ENCODE results near the gene CYB561.

The CYB561 gene

DNA sequence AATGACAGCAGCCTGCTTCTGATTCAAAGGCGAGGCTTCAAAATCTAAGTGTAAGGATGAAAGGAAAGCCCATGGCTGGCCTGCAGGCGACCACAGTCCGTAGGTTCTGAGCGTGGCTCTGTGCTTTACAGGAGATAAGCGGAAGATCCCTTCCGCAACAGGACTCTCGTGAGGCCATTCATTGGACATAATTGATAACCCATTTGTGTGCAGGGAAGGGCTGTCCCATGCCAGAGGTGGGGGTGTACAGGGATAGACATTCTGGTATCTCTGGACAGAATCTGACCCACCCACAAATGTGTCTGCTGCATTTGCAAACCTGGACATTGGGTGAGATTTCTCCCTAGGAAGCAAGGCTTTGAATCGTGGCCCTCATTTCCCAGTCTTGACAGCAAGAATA is 4.0 kb downstream of the CYB561 start:
- Histone ChIP-seq H3K4me2 (ENCODE audit: low read depth, low read length) (no peak overlapping the region), H3K4me3 (ENCODE audit: low read length) (no peak overlapping the region), H3K9ac (ENCODE audit: low read length) (no peak overlapping the region), H3K9me2 (replicated peaks; ENCODE audit: insufficient read depth, low read length) (no peaks in the 10 kb centered on the region), H3K36me3 (replicated peaks; ENCODE audit: insufficient read depth, low read length) (no peaks in the 10 kb centered on the region), H4K20me1 (ENCODE audit: insufficient read depth, low read length) (no peaks in the 10 kb centered on the region), H3K79me2 (ENCODE audit: low read length) (no peaks in the 10 kb centered on the region), H2AFZ (ENCODE audit: low read length) (no peak overlapping the region), H3K4me1 (ENCODE audit: low read length) (peaks cover 8% of the 10 kb centered on the region; the same call in 1 of the 2 replicates), H3K27ac (ENCODE audit: low read length) (no peak overlapping the region), H3K9me3 (replicated peaks; ENCODE audit: insufficient read depth, low read length) (no peaks in the 10 kb centered on the region), H3K27me3 (replicated peaks; ENCODE audit: insufficient read depth, low read length) (no peaks in the 10 kb centered on the region), H3F3A (ENCODE audit: insufficient read depth, low read length) (no peaks in the 10 kb centered on the region; the same call in 1 of the 2 replicates)
- no peak for DNase-seq
- TF ChIP-seq EZH2 (optimal IDR thresholded peaks at IDR 0.05; ENCODE audit: low read depth, low read length) = no peak
- TF ChIP-seq, protein P1, sequence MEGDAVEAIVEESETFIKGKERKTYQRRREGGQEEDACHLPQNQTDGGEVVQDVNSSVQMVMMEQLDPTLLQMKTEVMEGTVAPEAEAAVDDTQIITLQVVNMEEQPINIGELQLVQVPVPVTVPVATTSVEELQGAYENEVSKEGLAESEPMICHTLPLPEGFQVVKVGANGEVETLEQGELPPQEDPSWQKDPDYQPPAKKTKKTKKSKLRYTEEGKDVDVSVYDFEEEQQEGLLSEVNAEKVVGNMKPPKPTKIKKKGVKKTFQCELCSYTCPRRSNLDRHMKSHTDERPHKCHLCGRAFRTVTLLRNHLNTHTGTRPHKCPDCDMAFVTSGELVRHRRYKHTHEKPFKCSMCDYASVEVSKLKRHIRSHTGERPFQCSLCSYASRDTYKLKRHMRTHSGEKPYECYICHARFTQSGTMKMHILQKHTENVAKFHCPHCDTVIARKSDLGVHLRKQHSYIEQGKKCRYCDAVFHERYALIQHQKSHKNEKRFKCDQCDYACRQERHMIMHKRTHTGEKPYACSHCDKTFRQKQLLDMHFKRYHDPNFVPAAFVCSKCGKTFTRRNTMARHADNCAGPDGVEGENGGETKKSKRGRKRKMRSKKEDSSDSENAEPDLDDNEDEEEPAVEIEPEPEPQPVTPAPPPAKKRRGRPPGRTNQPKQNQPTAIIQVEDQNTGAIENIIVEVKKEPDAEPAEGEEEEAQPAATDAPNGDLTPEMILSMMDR (IDR thresholded peaks at IDR 0.05; ENCODE audit: low read length) = no peak
- TF ChIP-seq EZH2phosphoT487 (IDR thresholded peaks at IDR 0.05; ENCODE audit: low read length) = no peak

DNA sequence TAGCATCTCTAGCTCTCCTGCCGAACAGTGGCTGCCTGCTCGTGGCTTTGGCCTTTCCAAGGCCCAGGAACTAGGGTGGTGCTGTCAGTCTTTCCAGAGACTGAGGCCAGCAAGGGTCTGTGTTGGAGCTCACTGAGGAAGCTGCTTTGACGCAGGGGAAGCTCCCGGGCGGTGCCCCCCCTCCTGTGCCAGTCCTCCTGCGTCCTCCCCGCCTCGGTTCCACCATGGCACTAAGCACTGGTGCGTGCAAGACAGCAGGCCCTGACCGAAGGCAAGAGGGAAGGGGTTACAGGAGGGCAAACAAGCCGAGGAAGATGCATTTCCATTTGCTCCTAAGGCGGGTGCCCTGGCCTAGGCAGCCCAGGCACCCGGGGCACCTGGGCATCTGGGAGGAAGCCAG is 4.5 kb downstream of the CYB561 start:
- Histone ChIP-seq H3K27ac (ENCODE audit: low read length) (no peak overlapping the region), H3K36me3 (replicated peaks; ENCODE audit: insufficient read depth, low read length) (no peaks in the 10 kb centered on the region), H2AFZ (ENCODE audit: low read length) (no peak overlapping the region), H3K9me2 (replicated peaks; ENCODE audit: insufficient read depth, low read length) (no peaks in the 10 kb centered on the region), H3K4me1 (ENCODE audit: low read length) (peaks cover 7% of the 10 kb centered on the region; the same call in 1 of the 2 replicates), H3K9ac (ENCODE audit: low read length) (no peak overlapping the region), H3K79me2 (ENCODE audit: low read length) (no peaks in the 10 kb centered on the region), H3K4me2 (ENCODE audit: low read depth, low read length) (no peak overlapping the region), H3K27me3 (replicated peaks; ENCODE audit: insufficient read depth, low read length) (no peaks in the 10 kb centered on the region), H3K9me3 (replicated peaks; ENCODE audit: insufficient read depth, low read length) (no peaks in the 10 kb centered on the region), H3F3A (ENCODE audit: insufficient read depth, low read length) (no peaks in the 10 kb centered on the region), H4K20me1 (ENCODE audit: insufficient read depth, low read length) (no peaks in the 10 kb centered on the region), H3K4me3 (ENCODE audit: low read length) (no peak overlapping the region)
- no peak for DNase-seq
- TF ChIP-seq EZH2phosphoT487 (IDR thresholded peaks at IDR 0.05; ENCODE audit: low read length) (no peak), EZH2 (optimal IDR thresholded peaks at IDR 0.05; ENCODE audit: low read depth, low read length) (no peak)
- TF ChIP-seq, protein P1 (IDR thresholded peaks at IDR 0.05; ENCODE audit: low read length) = no peak

DNA sequence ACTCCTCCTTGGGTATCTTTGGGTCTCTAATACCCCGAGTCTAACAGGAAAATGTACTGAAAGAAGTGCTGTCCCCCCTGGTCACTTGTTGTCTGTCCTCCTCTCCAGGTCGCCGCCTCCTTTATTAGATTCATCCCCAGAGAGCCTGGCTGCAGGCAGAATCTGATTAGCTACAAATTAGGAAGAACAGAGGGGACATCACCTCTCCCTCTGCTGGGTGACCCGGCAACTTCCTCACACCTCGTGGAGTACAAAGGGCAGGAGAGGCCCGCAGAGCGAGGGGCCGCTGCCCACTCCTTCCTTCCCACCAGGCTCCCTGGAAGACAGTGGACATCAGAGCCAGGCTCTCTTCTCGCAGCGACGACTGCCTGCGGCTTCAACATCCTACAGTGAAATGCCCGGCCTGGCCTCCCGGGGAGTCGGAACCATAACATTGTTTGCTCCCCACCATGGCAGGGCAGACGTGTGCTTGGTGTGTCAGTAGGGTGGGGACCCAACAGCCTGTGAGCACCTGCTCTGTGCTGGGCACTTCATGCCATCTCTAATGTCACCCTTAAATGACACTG is 5.3 kb downstream of the CYB561 start:
- no peak overlapping the region for H3K27ac ChIP-seq (ENCODE audit: low read length)
- no peak overlapping the region for H2AFZ ChIP-seq (ENCODE audit: low read length)
- no peaks in the 10 kb centered on the region for H3K9me2 ChIP-seq (replicated peaks; ENCODE audit: insufficient read depth, low read length)
- TF ChIP-seq EZH2phosphoT487 (IDR thresholded peaks at IDR 0.05; ENCODE audit: low read length) (no peak), EZH2 (optimal IDR thresholded peaks at IDR 0.05; ENCODE audit: low read depth, low read length) (no peak)
- TF ChIP-seq, protein P1 (IDR thresholded peaks at IDR 0.05; ENCODE audit: low read length) = no peak
- DNase-seq = no peak
- peaks cover 4% of the 10 kb centered on the region; the same call in 1 of the 2 replicates for H3K4me1 ChIP-seq (ENCODE audit: low read length)
- H3K4me2 ChIP-seq (ENCODE audit: low read depth, low read length) = no peak overlapping the region
- no peak overlapping the region for H3K9ac ChIP-seq (ENCODE audit: low read length)
- H3K4me3 ChIP-seq (ENCODE audit: low read length) = no peak overlapping the region
- no peaks in the 10 kb centered on the region for H3K36me3 ChIP-seq (replicated peaks; ENCODE audit: insufficient read depth, low read length)
- H3K9me3 ChIP-seq (replicated peaks; ENCODE audit: insufficient read depth, low read length) = no peaks in the 10 kb centered on the region
- no peaks in the 10 kb centered on the region for H3K79me2 ChIP-seq (ENCODE audit: low read length)
- no peaks in the 10 kb centered on the region for H3F3A ChIP-seq (ENCODE audit: insufficient read depth, low read length)
- H4K20me1 ChIP-seq (ENCODE audit: insufficient read depth, low read length) = no peaks in the 10 kb centered on the region
- no peaks in the 10 kb centered on the region for H3K27me3 ChIP-seq (replicated peaks; ENCODE audit: insufficient read depth, low read length)

All from MM.1S (cell line).